GM23248 (cell line): ENCODE data around the gene SRPK2.
"Not testable (repeated sequence)": the region's sequence is repeated elsewhere in the genome, so short reads cannot be mapped to it uniquely, and the experiment has no call there.

Experiments
- EZH2 ChIP-seq: fragments of 200-600 bp; sonication (generic); IDR thresholded peaks from 2 replicates; pipeline ENCODE4 v1.6.1; 2018; ENCODE audit warnings: antibody characterized with exemption, mild to moderate bottlenecking; ENCODE audit not compliant: insufficient read depth, poor library complexity, severe bottlenecking
- EZH2phosphoT487 ChIP-seq: fragments of 200-600 bp; sonication (generic); IDR thresholded peaks from 2 replicates; pipeline ENCODE4 v1.6.1; 2018; ENCODE audit warnings: antibody characterized with exemption, moderate library complexity, mild to moderate bottlenecking, low read depth; ENCODE audit not compliant: insufficient read depth

DNA sequence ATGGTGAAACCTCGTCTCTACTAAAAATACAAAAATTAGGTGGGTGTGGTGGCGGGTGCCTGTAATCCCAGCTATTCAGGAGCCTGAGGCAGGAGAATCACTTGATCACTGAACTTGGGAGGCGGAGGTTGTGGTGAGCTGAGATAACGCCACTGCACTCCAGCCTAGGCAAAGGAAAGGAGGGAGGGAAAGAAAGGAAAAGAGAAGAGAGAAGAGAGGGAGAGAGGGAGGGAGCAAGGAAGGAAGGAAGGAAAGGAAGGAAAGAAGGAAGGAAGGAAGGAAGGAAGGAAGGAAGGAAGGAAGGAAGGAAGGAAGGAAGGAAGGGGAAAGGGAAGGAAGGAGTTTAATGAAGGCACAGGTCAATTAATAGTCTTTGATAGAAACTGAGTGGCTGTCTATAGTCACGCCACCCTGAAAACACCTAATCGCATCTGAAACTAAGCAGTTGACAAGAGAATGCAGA, 155.9 kb downstream of the SRPK2 start:
- not testable (repeated sequence) for TF ChIP-seq EZH2, EZH2phosphoT487
